ENCODE data around the gene LTBP1. TPM values are rescaled to one million over a fixed set of nuclear protein-coding genes. Genes with fewer than 3 reads are reported as not detected.
A peak's percentile ranks its signal among the peaks of the same experiment; 100 is the strongest.

The LTBP1 gene
- total RNA-seq, 1 donor from 2014 or later, result 327 TPM

DNA sequence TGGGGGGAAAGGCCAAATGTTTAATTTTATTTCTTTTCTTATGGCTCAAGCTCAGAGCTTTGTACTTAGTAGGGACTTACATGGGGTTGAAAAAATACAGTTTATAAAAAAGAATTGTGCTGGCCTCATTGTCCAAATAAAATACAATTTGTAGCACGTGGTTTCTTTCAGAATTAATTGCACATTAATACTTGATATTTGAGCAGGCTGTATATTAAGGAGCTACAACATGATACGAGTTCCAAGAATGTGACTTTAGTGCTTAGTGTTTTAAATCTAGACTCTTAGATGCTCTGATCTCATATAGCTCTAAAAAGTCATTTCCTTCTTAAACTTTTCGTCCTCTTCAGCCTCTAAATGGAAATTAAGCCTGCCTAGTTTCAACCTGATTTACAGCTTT lies 483.3 kb downstream of the LTBP1 start:
- peaks cover 6% of the 10 kb centered on the region for H3K27me3 Mint-ChIP-seq (ENCODE audit: unreplicated experiment)
- peaks cover 30% of the 10 kb centered on the region for H3K4me1 Mint-ChIP-seq (ENCODE audit: unreplicated experiment)
- H3K9me3 Mint-ChIP-seq (ENCODE audit: unreplicated experiment), result no peaks in the 10 kb centered on the region
- TF ChIP-seq, protein P1, sequence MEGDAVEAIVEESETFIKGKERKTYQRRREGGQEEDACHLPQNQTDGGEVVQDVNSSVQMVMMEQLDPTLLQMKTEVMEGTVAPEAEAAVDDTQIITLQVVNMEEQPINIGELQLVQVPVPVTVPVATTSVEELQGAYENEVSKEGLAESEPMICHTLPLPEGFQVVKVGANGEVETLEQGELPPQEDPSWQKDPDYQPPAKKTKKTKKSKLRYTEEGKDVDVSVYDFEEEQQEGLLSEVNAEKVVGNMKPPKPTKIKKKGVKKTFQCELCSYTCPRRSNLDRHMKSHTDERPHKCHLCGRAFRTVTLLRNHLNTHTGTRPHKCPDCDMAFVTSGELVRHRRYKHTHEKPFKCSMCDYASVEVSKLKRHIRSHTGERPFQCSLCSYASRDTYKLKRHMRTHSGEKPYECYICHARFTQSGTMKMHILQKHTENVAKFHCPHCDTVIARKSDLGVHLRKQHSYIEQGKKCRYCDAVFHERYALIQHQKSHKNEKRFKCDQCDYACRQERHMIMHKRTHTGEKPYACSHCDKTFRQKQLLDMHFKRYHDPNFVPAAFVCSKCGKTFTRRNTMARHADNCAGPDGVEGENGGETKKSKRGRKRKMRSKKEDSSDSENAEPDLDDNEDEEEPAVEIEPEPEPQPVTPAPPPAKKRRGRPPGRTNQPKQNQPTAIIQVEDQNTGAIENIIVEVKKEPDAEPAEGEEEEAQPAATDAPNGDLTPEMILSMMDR (IDR thresholded peaks at IDR 0.05; ENCODE audit: unreplicated experiment), result no peak
- H3K27ac Mint-ChIP-seq (ENCODE audit: unreplicated experiment), result no peak overlapping the region
- no peak overlapping the region for H3K4me3 Mint-ChIP-seq (ENCODE audit: unreplicated experiment)
- H3K36me3 Mint-ChIP-seq (ENCODE audit: low read depth, unreplicated experiment), result peaks cover 5% of the 10 kb centered on the region
- DNase-seq (ENCODE audit: low spot score), result no peak

DNA sequence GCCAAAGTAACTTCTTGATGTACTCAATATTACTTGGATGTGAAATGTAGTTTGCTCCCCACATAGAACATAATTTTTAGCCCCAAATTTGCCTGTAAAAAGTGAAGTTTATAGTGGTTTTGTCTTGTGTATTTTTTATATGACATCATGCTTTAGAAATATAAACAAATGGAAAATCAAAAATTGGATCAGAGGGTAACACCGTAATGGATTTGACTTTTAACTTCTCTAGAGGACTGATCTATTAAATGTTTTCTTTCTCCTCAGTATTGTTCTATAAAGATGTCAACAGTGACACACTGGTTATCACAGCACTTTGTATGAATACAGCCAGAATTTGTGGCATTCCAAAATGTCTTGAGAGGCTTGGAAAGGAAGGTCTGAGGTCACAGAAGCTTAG lies 484.1 kb downstream of the LTBP1 start:
- H3K4me3 Mint-ChIP-seq (ENCODE audit: unreplicated experiment), result no peak overlapping the region
- no peaks in the 10 kb centered on the region for H3K9me3 Mint-ChIP-seq (ENCODE audit: unreplicated experiment)
- TF ChIP-seq, protein P1 (IDR thresholded peaks at IDR 0.05; ENCODE audit: unreplicated experiment), result no peak
- H3K36me3 Mint-ChIP-seq (ENCODE audit: low read depth, unreplicated experiment), result peaks cover 4% of the 10 kb centered on the region
- H3K27ac Mint-ChIP-seq (ENCODE audit: unreplicated experiment), result no peak overlapping the region
- peaks cover 33% of the 10 kb centered on the region for H3K4me1 Mint-ChIP-seq (ENCODE audit: unreplicated experiment)
- DNase-seq (ENCODE audit: low spot score), result no peak
- H3K27me3 Mint-ChIP-seq (ENCODE audit: unreplicated experiment), result peaks cover 6% of the 10 kb centered on the region

DNA sequence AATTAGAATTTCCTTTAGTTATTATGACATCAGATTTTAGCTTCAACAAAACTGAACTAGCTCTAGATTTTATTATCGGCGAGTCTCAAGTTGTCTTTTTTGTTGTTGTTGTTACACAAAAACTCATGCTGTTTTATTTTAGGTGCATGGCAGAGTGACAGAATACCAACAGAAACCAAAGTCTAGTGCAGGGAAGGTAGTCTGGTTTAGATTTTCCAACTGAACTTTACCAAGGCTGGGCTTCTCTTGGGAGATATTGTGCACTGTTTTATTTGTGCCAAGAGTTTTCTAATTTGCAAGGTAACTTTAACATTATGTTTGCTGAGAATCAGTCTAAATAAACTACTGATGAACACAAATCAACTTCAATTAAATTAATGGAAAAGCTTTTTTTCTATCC lies 486.1 kb downstream of the LTBP1 start:
- H3K27ac Mint-ChIP-seq (ENCODE audit: unreplicated experiment), result no peak overlapping the region
- H3K27me3 Mint-ChIP-seq (ENCODE audit: unreplicated experiment), result peaks cover 3% of the 10 kb centered on the region
- no peak overlapping the region for H3K4me3 Mint-ChIP-seq (ENCODE audit: unreplicated experiment)
- peaks cover 43% of the 10 kb centered on the region for H3K4me1 Mint-ChIP-seq (ENCODE audit: unreplicated experiment)
- TF ChIP-seq, protein P1 (IDR thresholded peaks at IDR 0.05; ENCODE audit: unreplicated experiment), result no peak
- no peak for DNase-seq (ENCODE audit: low spot score)
- H3K36me3 Mint-ChIP-seq (ENCODE audit: low read depth, unreplicated experiment), result peaks cover 10% of the 10 kb centered on the region
- H3K9me3 Mint-ChIP-seq (ENCODE audit: unreplicated experiment), result no peaks in the 10 kb centered on the region

DNA sequence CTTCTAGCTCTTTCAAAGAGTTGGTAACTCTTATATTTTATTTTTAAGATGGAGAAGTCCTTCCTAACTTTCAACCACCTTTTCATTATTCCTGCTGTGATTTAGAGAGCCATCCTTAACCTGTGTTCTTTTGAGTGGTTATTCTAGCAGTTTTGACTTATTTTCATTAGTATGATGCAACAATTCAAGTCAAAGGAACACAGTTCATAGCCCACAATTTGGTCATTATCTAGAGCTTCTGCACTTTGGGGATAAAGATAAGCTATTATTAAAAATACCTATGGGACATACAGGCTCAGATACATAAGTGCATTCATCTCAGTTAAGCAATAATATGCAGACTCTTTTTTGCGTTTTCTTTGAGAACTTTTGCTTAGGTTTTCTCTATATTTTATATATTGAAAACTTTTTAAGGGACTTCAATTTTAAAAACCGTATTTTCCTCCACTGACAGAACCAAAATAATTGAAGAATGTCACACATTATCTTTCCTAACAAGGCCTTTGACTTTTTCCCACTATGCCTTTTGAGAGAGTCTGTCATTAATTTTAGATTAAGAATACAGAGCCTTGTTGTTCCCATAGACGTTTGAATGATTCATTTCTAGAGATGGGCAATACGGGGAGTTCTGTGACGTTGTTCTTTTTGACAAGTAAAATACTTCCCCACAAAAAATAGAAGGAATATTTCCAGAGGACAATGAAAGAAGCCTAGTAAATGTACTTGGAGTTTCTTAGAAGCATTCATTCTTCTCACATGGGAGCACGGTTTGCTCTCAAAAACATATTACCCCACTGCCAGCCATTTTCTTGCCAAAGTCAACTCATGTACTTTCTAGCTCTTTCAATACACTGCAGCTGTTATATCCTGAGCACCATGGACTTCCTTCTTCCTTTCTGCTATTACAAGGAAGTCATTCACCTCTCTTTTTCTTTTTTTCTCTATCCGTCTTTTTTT lies 486.8 kb downstream of the LTBP1 start:
- H3K27ac Mint-ChIP-seq (ENCODE audit: unreplicated experiment), result peak overlapping the region; percentile 95
- TF ChIP-seq, protein P1 (IDR thresholded peaks at IDR 0.05; ENCODE audit: unreplicated experiment), result no peak
- no peaks in the 10 kb centered on the region for H3K9me3 Mint-ChIP-seq (ENCODE audit: unreplicated experiment)
- H3K4me3 Mint-ChIP-seq (ENCODE audit: unreplicated experiment), result no peak overlapping the region
- no peak for DNase-seq (ENCODE audit: low spot score)
- H3K36me3 Mint-ChIP-seq (ENCODE audit: low read depth, unreplicated experiment), result peaks cover 12% of the 10 kb centered on the region
- H3K4me1 Mint-ChIP-seq (ENCODE audit: unreplicated experiment), result peaks cover 44% of the 10 kb centered on the region
- peaks cover 3% of the 10 kb centered on the region for H3K27me3 Mint-ChIP-seq (ENCODE audit: unreplicated experiment)

DNA sequence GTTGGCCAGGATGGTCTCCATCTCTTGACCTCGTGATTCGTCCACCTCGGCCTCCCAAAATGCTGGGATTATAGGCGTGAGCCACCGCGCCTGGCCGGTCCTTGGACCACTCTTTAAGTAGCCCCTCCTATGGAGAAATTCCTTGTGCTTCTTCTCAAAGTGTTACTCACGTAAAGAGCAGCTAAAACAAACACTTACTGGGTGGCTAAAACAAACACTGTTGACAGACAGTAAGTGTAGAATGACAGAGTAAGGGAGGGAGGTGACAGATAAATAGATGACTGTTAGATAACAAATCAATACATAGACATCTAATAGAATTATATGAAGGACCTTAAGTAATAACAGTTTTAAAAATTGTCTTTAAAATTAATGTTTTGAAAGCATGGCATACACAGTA lies 488.8 kb downstream of the LTBP1 start:
- Mint-ChIP-seq H3K27ac (ENCODE audit: unreplicated experiment) (peak overlapping the region; percentile 99), H3K27me3 (ENCODE audit: unreplicated experiment) (peaks cover 3% of the 10 kb centered on the region), H3K4me1 (ENCODE audit: unreplicated experiment) (peaks cover 61% of the 10 kb centered on the region), H3K9me3 (ENCODE audit: unreplicated experiment) (no peaks in the 10 kb centered on the region), H3K4me3 (ENCODE audit: unreplicated experiment) (peak overlapping the region; percentile 95), H3K36me3 (ENCODE audit: low read depth, unreplicated experiment) (peaks cover 23% of the 10 kb centered on the region)
- no peak for DNase-seq (ENCODE audit: low spot score)
- TF ChIP-seq, protein P1 (IDR thresholded peaks at IDR 0.05; ENCODE audit: unreplicated experiment), result no peak
